Caco-2 (cell line): ENCODE measurements around the gene SLC26A9. TPM values are rescaled to one million over a fixed set of nuclear protein-coding genes. Genes with fewer than 3 reads are reported as not detected.
A peak's percentile ranks its signal among the peaks of the same experiment; 100 is the strongest.
"Not testable (repeated sequence)": the region's sequence is repeated elsewhere in the genome, so short reads cannot be mapped to it uniquely, and the experiment has no call there.

ENCODE experiments used
- BruUV-seq: library from RNA; stranded (reverse); fragments of 400-500 nt; replicated peaks from 2 replicates; lab custom pipeline; 2021; lab: Mats Ljungman, UMichigan
- CTCF ChIA-PET: fragments of 300-600 bp; sonication (Branson Sonifier 250); formaldehyde crosslinking; loops from one replicate; lab custom pipeline; 2022; ENCODE audit warnings: antibody characterized with exemption; lab: Charles Lee
- POLR2A ChIA-PET: fragments of 300-600 bp; sonication (Branson Sonifier 250); formaldehyde crosslinking; loops from one replicate; lab custom pipeline; 2022; ENCODE audit warnings: antibody characterized with exemption; lab: Charles Lee
- DNase-seq, 2 experiments: peaks; one replicate each; pipeline versions ENCODE4 v3.0.0 to v3.0.0-alpha.2; 2020 to 2022
- H3K27me3 ChIP-seq: replicated peaks from 2 replicates; pipeline ENCODE4 v1.6.0; 2011; ENCODE audit warnings: low read length; ENCODE audit not compliant: control insufficient read depth, insufficient read depth
- H3K36me3 ChIP-seq: 2 replicates; pipeline ENCODE4 v1.5.1; 2011; ENCODE audit warnings: low read length; ENCODE audit not compliant: control insufficient read depth, insufficient read depth
- H3K4me1 ChIP-seq: fragments of 250-450 bp; sonication (Bioruptor Pico); 2 replicates; pipeline ENCODE4 v1.5.1; 2020; ENCODE audit warnings: mild to moderate bottlenecking
- H3K4me3 ChIP-seq: 2 replicates; pipeline ENCODE4 v1.5.1; 2011; ENCODE audit warnings: low read depth, mild to moderate bottlenecking, control low read depth, low read length
- H3K9me3 ChIP-seq: fragments of 250-450 bp; sonication (Bioruptor Pico); 2 replicates; pipeline ENCODE4 v1.5.1; 2020; ENCODE audit warnings: mild to moderate bottlenecking, moderate library complexity
- H3K27ac Mint-ChIP-seq: one replicate; pipeline ENCODE4 v1.8.0; 2022; ENCODE audit warnings: mixed read lengths; ENCODE audit not compliant: unreplicated experiment
- H3K27me3 Mint-ChIP-seq: one replicate; pipeline ENCODE4 v1.8.0; 2022; ENCODE audit warnings: mixed read lengths; ENCODE audit not compliant: insufficient read depth, unreplicated experiment
- H3K36me3 Mint-ChIP-seq: one replicate; pipeline ENCODE4 v1.8.0; 2022; ENCODE audit warnings: mild to moderate bottlenecking, mixed read lengths; ENCODE audit not compliant: insufficient read depth, unreplicated experiment
- H3K4me1 Mint-ChIP-seq: one replicate; pipeline ENCODE4 v1.8.0; 2022; ENCODE audit warnings: low read depth, mixed read lengths; ENCODE audit not compliant: unreplicated experiment
- H3K4me3 Mint-ChIP-seq: one replicate; pipeline ENCODE4 v1.8.0; 2022; ENCODE audit warnings: mild to moderate bottlenecking, moderate library complexity, mixed read lengths; ENCODE audit not compliant: unreplicated experiment
- H3K9me3 Mint-ChIP-seq: one replicate; pipeline ENCODE4 v1.8.0; 2022; ENCODE audit warnings: mixed read lengths; ENCODE audit not compliant: unreplicated experiment
- CTCF ChIP-seq, 2 experiments: fragments of 200-600 bp in 1 of 2; IDR thresholded peaks; 1 replicate in 1 of 2; 2 replicates in 1 of 2; pipeline versions ENCODE4 v1.5.1 to v1.8.0; 2011 to 2022; ENCODE audit warnings: antibody characterized with exemption in 1 of 2, control low read depth in 1 of 2, inconsistent platforms in 1 of 2, low read depth in 1 of 2, low read length in 1 of 2, mild to moderate bottlenecking in 1 of 2, moderate library complexity in 1 of 2; ENCODE audit not compliant: insufficient read depth in 1 of 2, severe bottlenecking in 1 of 2, unreplicated experiment in 1 of 2
- intact Hi-C: fragments of 100-400 bp; cut with micrococcal nuclease; formaldehyde crosslinking; loops from one replicate; pipeline ENCODE4 v1.10.0; 2022; ENCODE audit not compliant: unreplicated experiment
- total RNA-seq: library from RNA; stranded (reverse); gene quantifications from 2 replicates; pipeline ENCODE4 v1.2.3, GENCODE V29; 2022

SLC26A9 gene
- total RNA-seq, 1 experiment from 2014 or later: not detected

- Histone ChIP-seq H3K4me3 (no peak overlapping the region), H3K27me3 (no peaks in the 10 kb centered on the region), H3K9me3 (peaks cover 5% of the 10 kb centered on the region), H3K36me3 (no peaks in the 10 kb centered on the region), H3K4me1 (0 out of 2 replicates have a peak, but pooled peaks cover 8% of the 10 kb centered on the region)
- H3K36me3 Mint-ChIP-seq: no peaks in the 10 kb centered on the region
- H3K4me1 Mint-ChIP-seq: no peaks in the 10 kb centered on the region
- no peak for DNase-seq
- no TSS peak for BruUV-seq
- ChIA-PET CTCF (no interaction called here), POLR2A (no interaction called here)
- H3K4me3 Mint-ChIP-seq: no peak overlapping the region
- no peak overlapping the region for H3K27ac Mint-ChIP-seq
- no peak for TF ChIP-seq CTCF (IDR thresholded peaks at IDR 0.05; ENCODE audit: insufficient read depth in 1 of 2, low read depth in 1 of 2, low read length in 1 of 2, severe bottlenecking in 1 of 2, unreplicated experiment in 1 of 2)
- peaks cover 4% of the 10 kb centered on the region for H3K27me3 Mint-ChIP-seq
- H3K9me3 Mint-ChIP-seq: peaks cover 26% of the 10 kb centered on the region
- intact Hi-C loops: no loop called here
Observed at GRCh38 chr1:205896351-205896750, 46.9 kb downstream of the SLC26A9 start.

GRCh38 chr1:205894119-205894518, 49.1 kb downstream of the SLC26A9 start:
- peaks cover 11% of the 10 kb centered on the region for H3K4me1 Mint-ChIP-seq
- H3K4me3 ChIP-seq, H3K4me3 Mint-ChIP-seq, H3K27me3 ChIP-seq, CTCF ChIA-PET, H3K36me3 ChIP-seq, BruUV-seq, H3K27me3 Mint-ChIP-seq, H3K27ac Mint-ChIP-seq, POLR2A ChIA-PET, intact Hi-C loops, H3K36me3 Mint-ChIP-seq: not testable (repeated sequence)
- DNase-seq: peak in 1 of 2 experiments; percentile 13
- Histone ChIP-seq H3K4me1 (peaks cover 20% of the 10 kb centered on the region; the same call in 1 of the 2 replicates), H3K9me3 (peaks cover 20% of the 10 kb centered on the region)
- H3K9me3 Mint-ChIP-seq: peaks cover 45% of the 10 kb centered on the region

- H3K36me3 ChIP-seq, H3K27ac Mint-ChIP-seq, H3K27me3 Mint-ChIP-seq, H3K4me3 ChIP-seq, DNase-seq, CTCF ChIA-PET, H3K4me3 Mint-ChIP-seq, BruUV-seq, H3K27me3 ChIP-seq, intact Hi-C loops, POLR2A ChIA-PET, H3K36me3 Mint-ChIP-seq: not testable (repeated sequence)
- Mint-ChIP-seq H3K4me1 (peaks cover 14% of the 10 kb centered on the region), H3K9me3 (peaks cover 41% of the 10 kb centered on the region)
- peaks cover 24% of the 10 kb centered on the region for H3K9me3 ChIP-seq
- H3K4me1 ChIP-seq: peaks cover 20% of the 10 kb centered on the region; the same call in 1 of the 2 replicates
Observed at GRCh38 chr1:205892175-205892574, 51.1 kb downstream of the SLC26A9 start.

- H3K36me3 Mint-ChIP-seq, H3K27me3 ChIP-seq, H3K4me3 Mint-ChIP-seq, intact Hi-C loops, H3K27ac Mint-ChIP-seq, POLR2A ChIA-PET, DNase-seq, H3K4me3 ChIP-seq, BruUV-seq, H3K27me3 Mint-ChIP-seq, H3K36me3 ChIP-seq, CTCF ChIA-PET: not testable (repeated sequence)
- H3K4me1 ChIP-seq: peaks cover 20% of the 10 kb centered on the region; the same call in 1 of the 2 replicates
- Mint-ChIP-seq H3K4me1 (peaks cover 14% of the 10 kb centered on the region), H3K9me3 (peaks cover 34% of the 10 kb centered on the region)
- H3K9me3 ChIP-seq: peaks cover 24% of the 10 kb centered on the region
Observed at GRCh38 chr1:205891481-205891880, 51.8 kb downstream of the SLC26A9 start.

GRCh38 chr1:205890631-205891030, 52.6 kb downstream of the SLC26A9 start:
- H3K27ac Mint-ChIP-seq, H3K27me3 Mint-ChIP-seq, H3K27me3 ChIP-seq, POLR2A ChIA-PET, H3K4me3 ChIP-seq, H3K36me3 ChIP-seq, H3K4me3 Mint-ChIP-seq, intact Hi-C loops, DNase-seq, BruUV-seq, H3K36me3 Mint-ChIP-seq, CTCF ChIA-PET: not testable (repeated sequence)
- peaks cover 24% of the 10 kb centered on the region; the same call in 1 of the 2 replicates for H3K9me3 ChIP-seq
- H3K4me1 ChIP-seq: peaks cover 20% of the 10 kb centered on the region; the same call in 1 of the 2 replicates
- H3K4me1 Mint-ChIP-seq: peaks cover 14% of the 10 kb centered on the region
- peaks cover 27% of the 10 kb centered on the region for H3K9me3 Mint-ChIP-seq

GRCh38 chr1:205889706-205890105, 53.5 kb downstream of the SLC26A9 start:
- DNase-seq: peak; percentile 21 to 51
- H3K4me1 ChIP-seq: peaks cover 20% of the 10 kb centered on the region; the same call in 1 of the 2 replicates
- Mint-ChIP-seq H3K4me3 (peak overlapping the region; percentile 12), H3K27ac (peak overlapping the region; percentile 11), H3K9me3 (peaks cover 27% of the 10 kb centered on the region), H3K4me1 (peaks cover 14% of the 10 kb centered on the region)
- CTCF ChIA-PET, H3K4me3 ChIP-seq, POLR2A ChIA-PET, H3K36me3 Mint-ChIP-seq, intact Hi-C loops, BruUV-seq, H3K27me3 Mint-ChIP-seq, H3K36me3 ChIP-seq, H3K27me3 ChIP-seq: not testable (repeated sequence)
- peaks cover 24% of the 10 kb centered on the region; the same call in 1 of the 2 replicates for H3K9me3 ChIP-seq
